Measurements from ENCODE around the gene POLD4. TPM values are rescaled to one million over a fixed set of nuclear protein-coding genes. Genes with fewer than 3 reads are reported as not detected.

POLD4 gene
- total and polyA plus RNA-seq, 2 experiments from 2014 or later: 51.9 to 64.4 TPM

DNA sequence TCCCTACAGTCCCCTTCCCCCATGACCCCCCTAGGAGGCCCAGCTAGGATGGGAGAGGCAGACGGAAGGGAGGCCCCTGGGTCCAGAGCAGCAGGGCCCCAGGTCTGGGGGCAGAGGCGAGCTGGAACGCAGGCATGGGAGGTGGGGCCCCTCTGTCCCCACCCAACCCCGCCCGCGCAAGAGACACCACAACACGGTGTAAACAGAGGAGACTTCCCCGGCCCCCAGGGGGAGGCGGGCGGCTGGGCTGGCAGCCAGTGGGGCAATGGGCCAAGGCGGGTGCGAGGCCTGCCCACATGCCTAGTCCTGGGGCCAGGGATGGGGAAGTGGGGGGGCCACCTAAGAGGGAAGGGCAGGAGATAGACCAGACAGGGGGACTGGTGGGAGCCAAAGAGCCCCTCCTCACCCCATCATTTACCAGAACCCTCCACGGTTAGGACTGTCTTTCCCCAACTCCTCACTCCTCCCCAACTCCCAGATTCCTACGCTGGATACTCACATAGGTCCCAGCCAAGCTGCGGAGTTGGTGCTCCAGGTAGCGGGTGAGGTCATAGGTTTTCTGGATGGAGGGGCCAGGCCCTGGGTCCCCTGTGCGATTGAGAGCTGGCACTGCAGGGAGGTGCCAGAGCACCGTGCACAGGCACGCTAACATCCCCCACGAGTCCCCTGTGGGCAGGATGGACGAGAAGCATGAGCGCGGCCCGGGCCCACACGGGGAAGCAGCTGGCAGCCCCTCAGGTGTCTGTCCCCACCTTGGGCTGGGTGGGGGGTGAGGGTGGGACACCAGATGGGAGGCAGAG is 13.8 kb upstream of the POLD4 start:
- Histone ChIP-seq H3K36me3 (no peaks in the 10 kb centered on the region), H3K27ac (no peak overlapping the region), H3K4me3 (no peak overlapping the region), H3K4me1 (ENCODE audit: low read depth) (no peaks in the 10 kb centered on the region), H3K9me3 (ENCODE audit: low read depth) (no peaks in the 10 kb centered on the region), H3K27me3 (no peaks in the 10 kb centered on the region)
- peak in 1 of 2 donors; percentile 61 for DNase-seq (ENCODE audit: low read depth in 1 of 2, low spot score in 1 of 2)
- TF ChIP-seq, protein P1, sequence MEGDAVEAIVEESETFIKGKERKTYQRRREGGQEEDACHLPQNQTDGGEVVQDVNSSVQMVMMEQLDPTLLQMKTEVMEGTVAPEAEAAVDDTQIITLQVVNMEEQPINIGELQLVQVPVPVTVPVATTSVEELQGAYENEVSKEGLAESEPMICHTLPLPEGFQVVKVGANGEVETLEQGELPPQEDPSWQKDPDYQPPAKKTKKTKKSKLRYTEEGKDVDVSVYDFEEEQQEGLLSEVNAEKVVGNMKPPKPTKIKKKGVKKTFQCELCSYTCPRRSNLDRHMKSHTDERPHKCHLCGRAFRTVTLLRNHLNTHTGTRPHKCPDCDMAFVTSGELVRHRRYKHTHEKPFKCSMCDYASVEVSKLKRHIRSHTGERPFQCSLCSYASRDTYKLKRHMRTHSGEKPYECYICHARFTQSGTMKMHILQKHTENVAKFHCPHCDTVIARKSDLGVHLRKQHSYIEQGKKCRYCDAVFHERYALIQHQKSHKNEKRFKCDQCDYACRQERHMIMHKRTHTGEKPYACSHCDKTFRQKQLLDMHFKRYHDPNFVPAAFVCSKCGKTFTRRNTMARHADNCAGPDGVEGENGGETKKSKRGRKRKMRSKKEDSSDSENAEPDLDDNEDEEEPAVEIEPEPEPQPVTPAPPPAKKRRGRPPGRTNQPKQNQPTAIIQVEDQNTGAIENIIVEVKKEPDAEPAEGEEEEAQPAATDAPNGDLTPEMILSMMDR (IDR thresholded peaks at IDR 0.05; ENCODE audit: low read depth, low read length): no peak

DNA sequence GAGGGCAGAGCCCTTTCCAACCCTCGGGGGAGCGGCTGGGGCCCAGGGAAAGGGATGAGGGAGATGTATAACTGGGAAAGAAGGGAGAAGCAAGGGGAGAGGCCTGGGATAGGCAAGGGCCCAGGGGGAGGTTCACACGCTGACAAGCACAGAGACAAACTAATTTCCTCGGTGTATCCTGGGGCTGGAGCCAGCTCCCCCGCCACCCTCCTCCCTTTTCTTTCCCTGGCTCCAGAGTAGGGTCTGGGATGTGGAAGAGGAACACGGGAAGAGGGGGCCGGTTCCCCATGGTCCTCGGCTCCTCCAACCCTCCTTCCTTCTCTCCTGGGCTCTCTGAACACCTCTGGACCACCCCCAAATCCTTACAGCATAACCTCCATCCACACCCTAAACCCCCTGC is 13.2 kb upstream of the POLD4 start:
- no peaks in the 10 kb centered on the region for H3K27me3 ChIP-seq
- TF ChIP-seq, protein P1 (IDR thresholded peaks at IDR 0.05; ENCODE audit: low read depth, low read length): no peak
- no peaks in the 10 kb centered on the region for H3K4me1 ChIP-seq (ENCODE audit: low read depth)
- H3K9me3 ChIP-seq (ENCODE audit: low read depth): no peaks in the 10 kb centered on the region
- DNase-seq (ENCODE audit: low read depth in 1 of 2, low spot score in 1 of 2): peak in 1 of 2 donors; percentile 74
- H3K36me3 ChIP-seq: no peaks in the 10 kb centered on the region
- no peak overlapping the region for H3K27ac ChIP-seq
- no peak overlapping the region for H3K4me3 ChIP-seq

DNA sequence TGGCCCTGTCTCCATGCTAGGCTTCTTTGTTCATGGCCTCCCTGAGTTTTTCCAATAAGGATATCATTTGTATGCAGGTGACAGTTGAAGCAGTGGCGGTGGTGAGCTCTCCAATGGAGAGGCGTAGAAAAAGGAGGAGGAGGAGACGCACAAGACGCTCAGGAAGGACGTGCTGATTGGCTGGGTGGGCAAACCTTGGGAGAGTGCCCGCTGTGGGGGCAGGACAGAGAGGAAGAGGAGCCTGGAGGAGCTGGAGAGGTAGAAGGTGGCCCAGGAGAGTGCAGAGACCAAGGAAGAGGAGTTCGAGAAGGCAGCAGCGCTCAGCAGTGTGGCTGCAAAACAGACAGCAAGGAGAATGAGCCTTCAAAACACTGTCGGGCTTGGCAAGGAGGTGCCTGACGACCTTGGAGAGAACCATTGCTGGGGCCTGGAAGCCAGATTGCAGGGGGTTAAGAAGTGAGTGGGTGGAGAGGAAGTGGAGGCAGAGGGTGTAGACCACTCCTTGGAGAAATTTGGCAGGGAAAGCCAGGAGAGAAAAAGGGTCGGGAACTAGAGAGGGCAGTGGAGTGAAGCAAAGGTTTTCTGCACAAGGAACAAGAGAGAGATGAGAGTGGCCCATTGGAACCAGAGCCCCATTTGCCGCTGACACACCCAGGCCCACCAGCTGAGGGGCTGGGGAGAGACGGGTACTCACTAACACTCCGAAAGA is 12.5 kb upstream of the POLD4 start:
- TF ChIP-seq, protein P1 (IDR thresholded peaks at IDR 0.05; ENCODE audit: low read depth, low read length): no peak
- Histone ChIP-seq H3K4me1 (ENCODE audit: low read depth) (no peaks in the 10 kb centered on the region), H3K27me3 (no peaks in the 10 kb centered on the region), H3K9me3 (ENCODE audit: low read depth) (no peaks in the 10 kb centered on the region), H3K36me3 (no peaks in the 10 kb centered on the region), H3K27ac (no peak overlapping the region), H3K4me3 (no peak overlapping the region)
- DNase-seq (ENCODE audit: low read depth in 1 of 2, low spot score in 1 of 2): no peak

DNA sequence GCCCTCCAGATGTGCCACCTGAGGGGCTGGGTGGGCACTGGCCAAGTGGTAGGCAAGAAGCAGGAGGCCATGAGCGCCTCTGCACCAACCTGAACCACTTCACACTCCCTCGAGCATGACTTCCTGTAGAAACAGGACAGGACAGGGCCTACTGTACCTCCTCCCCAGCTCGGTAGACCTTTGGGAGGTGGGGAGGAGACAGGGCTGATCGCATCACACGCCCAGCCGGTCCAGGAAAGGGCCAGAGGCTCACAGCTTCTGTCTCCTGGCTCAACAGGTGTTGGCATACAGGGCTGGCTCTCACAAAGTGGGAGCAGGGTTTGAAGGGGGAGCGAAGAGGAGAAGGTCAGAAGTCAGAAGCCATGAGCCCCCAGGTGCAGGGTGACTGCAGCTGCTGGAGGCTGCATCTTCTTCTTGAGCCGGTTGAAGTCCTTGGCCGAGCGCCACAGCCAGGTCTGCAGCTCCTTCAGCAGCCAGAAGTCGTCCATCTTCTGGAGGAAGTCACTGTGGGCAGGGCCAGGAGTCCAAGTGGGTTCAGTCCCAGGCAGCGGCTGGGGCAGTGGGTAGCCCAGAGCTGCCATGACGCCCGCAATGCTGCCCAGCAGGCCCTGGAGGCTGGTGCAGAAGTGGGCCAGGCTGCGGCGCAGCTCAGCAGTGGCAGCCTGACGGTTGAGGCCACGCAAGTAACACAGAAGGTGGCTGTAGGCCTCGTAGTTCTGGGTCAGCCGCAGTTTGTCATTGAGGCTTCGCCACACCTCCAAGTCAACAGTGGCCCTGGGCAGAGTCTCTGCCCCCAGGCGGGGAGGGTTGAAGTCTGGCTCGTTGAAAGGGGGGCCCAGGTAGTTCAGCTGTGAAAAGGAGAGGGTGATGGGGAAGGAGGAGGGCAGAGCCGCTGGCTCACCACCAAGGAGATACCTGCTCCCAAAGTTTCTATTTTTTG is 11.7 kb upstream of the POLD4 start:
- Histone ChIP-seq H3K27me3 (no peaks in the 10 kb centered on the region), H3K4me1 (ENCODE audit: low read depth) (no peaks in the 10 kb centered on the region), H3K36me3 (no peaks in the 10 kb centered on the region), H3K4me3 (no peak overlapping the region), H3K9me3 (ENCODE audit: low read depth) (no peaks in the 10 kb centered on the region), H3K27ac (no peak overlapping the region)
- no peak for DNase-seq (ENCODE audit: low read depth in 1 of 2, low spot score in 1 of 2)
- TF ChIP-seq, protein P1 (IDR thresholded peaks at IDR 0.05; ENCODE audit: low read depth, low read length): no peak

DNA sequence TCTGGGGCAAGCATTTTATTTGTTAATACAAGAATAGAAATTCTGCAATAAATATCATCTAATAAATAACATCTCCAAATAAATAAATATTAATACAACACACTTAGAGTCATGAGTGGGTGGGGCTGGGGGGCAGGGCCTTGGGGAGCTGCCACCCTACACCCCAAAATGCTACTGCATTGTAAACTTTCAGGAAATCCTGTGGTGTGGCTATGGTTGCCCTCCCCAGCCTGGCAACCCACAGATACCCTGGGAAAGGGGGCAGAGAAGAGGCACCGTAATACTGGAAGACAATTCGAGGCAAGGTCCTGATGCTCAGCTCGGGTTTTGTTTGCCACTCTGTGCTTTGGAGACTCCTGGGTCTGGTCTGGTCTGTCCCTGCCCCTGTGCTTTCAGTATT is 10.8 kb upstream of the POLD4 start:
- Histone ChIP-seq H3K9me3 (ENCODE audit: low read depth) (no peaks in the 10 kb centered on the region), H3K4me1 (ENCODE audit: low read depth) (no peaks in the 10 kb centered on the region), H3K27ac (no peak overlapping the region), H3K36me3 (no peaks in the 10 kb centered on the region), H3K4me3 (no peak overlapping the region), H3K27me3 (no peaks in the 10 kb centered on the region)
- TF ChIP-seq, protein P1 (IDR thresholded peaks at IDR 0.05; ENCODE audit: low read depth, low read length): no peak
- DNase-seq (ENCODE audit: low read depth in 1 of 2, low spot score in 1 of 2): no peak
